VCaP (cell line): ENCODE measurements around the gene C3orf20.

Experiments
- H3K27ac ChIP-seq: fragments of 450-650 bp; 2 replicates; pipeline ENCODE4 v1.5.1; 2017
- CTCF ChIP-seq: fragments of 450-650 bp; conservative IDR thresholded peaks from 2 replicates; pipeline ENCODE4 v1.5.1; 2017; ENCODE audit warnings: mild to moderate bottlenecking, moderate library complexity

C3orf20 gene

GRCh38 chr3:14651440-14652251, 23.3 kb upstream of the C3orf20 start, which contains the start of gene CCDC174:
Gene CCDC174 (plus strand): TSS chr3:14651762. CDS start chr3:14651837, 75 bp downstream.
- no peak for TF ChIP-seq CTCF

GRCh38 chr3:14652360-14652907, 22.5 kb upstream of the C3orf20 start:
- H3K27ac ChIP-seq: peak overlapping the region; percentile 91

More at GRCh38 chr3:14651440-14652251, 23.3 kb upstream of the C3orf20 start, which contains the start of gene CCDC174:
- peak within 1 kb of the TSS; percentile 91 for H3K27ac ChIP-seq

- TF ChIP-seq CTCF: no peak
- no peak overlapping the region for H3K27ac ChIP-seq
These were observed 17.4 kb upstream of the C3orf20 start for GRCh38 chr3:14657579-14657978.

GRCh38 chr3:14658978-14659377, 16.0 kb upstream of the C3orf20 start:
- no peak for TF ChIP-seq CTCF
- no peak overlapping the region for H3K27ac ChIP-seq

- no peak for TF ChIP-seq CTCF
- H3K27ac ChIP-seq: no peak overlapping the region
These were observed 14.0 kb upstream of the C3orf20 start for GRCh38 chr3:14660942-14661341.

GRCh38 chr3:14663396-14664135, 11.4 kb upstream of the C3orf20 start:
- no peak for TF ChIP-seq CTCF
- H3K27ac ChIP-seq: no peak overlapping the region

- no peak for TF ChIP-seq CTCF
- H3K27ac ChIP-seq: no peak overlapping the region; the same call in 1 of the 2 replicates
These were observed 10.8 kb upstream of the C3orf20 start for GRCh38 chr3:14664170-14664569.
